HG03103 (cell line): ENCODE results near the gene BCL6.
"Not testable (repeated sequence)": the region's sequence is repeated elsewhere in the genome, so short reads cannot be mapped to it uniquely, and the experiment has no call there.

ENCODE experiments used
- ATAC-seq: cut with Tn5 transposase; IDR thresholded peaks from one replicate; pipeline ENCODE4 v1.9.1; 2021; ENCODE audit warnings: low read depth; ENCODE audit not compliant: unreplicated experiment

Gene BCL6

GRCh38 chr3:187684880-187685279 is 60.4 kb downstream of the BCL6 start:
- no peak for ATAC-seq

DNA sequence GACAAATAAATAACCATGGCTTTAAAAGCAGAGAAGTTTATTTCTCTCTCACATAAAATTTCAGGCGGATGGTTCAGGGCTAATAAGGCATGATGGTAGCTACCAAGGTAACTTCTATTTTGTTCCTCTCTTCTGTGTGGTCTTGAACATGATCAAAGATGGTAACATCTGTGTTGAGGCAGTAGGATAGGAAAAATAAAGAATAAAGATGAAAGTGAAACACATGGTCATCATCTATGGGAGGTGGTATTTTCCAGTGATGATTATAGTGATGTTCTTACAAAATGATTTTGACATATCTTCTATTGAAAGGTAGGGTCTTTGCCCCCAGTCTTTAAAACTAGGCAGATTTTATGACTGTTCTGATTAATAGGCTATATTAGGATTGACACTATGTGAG is 60.8 kb downstream of the BCL6 start:
- ATAC-seq, result no peak

GRCh38 chr3:187681756-187682155 is 63.5 kb downstream of the BCL6 start:
- ATAC-seq, result not testable (repeated sequence)

DNA sequence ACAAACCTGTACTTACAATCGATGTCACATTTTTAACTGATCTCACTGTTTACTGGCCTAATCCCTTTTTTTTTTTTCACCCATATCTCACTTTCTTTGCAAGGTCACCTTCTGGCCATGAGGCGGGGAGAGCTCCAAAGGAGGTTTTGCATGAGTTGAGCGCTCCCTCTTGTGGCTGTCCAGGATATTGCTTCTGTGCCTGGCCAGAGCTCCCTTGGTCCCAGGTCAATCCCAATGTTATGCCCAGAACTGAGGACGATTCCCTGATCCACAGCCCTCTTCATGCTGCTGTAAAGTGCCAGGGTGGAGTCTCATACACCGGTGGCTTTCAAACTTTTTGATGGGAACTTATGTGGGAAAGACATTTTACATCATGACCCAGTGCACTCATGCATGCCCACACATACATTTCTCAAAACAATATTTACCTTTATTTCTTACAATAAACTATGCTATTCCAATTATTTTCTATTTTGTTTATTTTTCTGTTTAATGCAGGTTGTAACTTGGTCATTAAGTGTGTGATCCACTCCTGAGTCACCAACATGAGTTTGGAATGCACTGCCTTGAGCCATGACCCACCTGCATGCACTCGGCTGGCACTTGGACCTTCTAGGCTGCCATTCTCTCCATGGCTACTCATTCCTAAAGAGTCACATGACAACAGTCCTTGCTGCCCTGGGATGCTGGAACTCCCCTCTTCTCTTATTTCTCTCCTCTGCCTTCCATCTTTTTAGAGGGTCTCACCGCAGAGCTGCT is 65.5 kb downstream of the BCL6 start:
- ATAC-seq, result peak; percentile 61

- ATAC-seq, result no peak
Observed at GRCh38 chr3:187678726-187679268, 66.5 kb downstream of the BCL6 start.

DNA sequence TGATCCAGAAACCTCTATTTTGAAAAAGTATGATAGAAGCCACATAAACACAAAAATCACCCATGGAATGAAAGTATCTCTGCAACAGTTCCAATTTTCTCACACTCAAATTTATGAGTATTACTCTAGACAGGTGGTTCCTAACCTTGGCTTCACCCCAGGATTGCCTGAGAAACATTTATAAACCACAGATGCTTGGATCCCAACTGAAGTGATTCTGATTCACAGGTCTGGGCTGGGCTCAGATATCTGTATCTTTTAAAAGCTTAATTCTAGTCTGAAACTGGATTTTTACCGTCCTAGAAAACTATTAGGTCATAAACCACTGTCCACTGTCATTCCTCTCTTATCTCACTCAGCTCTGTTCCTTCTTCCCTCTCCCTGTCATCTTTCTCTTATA is 67.7 kb downstream of the BCL6 start:
- ATAC-seq, result no peak

DNA sequence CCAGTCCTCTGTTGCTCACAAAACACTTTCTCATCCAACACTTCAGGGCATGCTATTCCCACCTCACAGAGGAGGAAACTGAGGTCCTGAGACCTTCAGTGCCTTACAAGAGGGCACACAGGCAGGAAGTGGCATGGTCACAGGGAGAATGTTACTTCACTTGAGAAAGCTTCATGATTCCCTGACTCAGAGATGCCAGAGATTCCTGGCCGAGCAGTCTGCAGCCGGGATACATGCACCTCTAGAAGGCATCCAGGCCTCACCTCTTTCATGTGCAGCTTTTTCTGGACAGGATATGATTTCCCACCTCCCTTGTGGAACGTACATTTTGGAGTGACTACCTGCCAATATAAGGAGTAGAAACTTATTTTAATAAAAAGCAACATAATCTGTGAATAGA is 72.3 kb downstream of the BCL6 start:
- no peak for ATAC-seq
